ENCODE measurements around the gene NUP160.

DNA sequence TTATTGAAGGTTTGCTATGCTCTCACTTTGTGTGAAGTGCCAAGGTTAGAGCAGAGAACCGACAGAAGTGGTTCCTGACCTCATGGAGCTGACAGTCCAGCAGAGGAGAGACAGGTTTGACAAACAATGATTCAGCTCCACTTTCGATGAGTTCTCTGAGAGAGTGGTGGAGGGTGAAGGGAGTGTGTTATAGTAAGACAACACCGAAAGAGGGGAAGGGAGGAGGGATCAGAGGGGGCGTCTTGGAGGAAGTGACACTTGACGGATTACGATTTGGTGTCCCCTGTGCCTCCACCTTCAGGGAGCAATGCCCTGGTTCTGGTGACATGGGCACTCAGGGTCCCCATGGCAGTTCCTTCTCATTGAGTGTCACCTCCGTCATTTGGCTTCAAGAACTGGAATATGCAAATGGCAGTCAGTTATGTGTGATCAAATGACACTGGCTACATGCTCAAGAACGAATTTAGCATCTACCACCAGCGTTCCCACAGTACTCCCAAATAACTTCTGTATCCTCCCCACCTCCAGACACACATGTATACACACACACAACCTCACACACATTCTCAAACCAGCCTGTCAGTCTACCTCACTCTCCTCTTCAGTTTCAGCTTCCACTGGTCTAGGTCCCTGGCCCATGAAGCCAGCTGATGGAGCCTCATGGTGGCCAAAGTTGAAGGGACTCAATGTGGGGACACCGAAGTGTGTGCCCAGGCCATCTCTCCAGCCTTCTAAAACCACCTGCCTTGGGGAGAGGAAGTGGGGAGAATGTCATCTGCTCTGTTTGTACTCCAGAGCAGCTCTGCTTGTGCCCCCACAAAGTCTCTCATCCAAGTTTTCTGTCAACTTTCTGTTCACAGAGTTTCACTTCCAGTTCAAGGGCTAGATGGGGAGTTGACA, 31.4 kb upstream of the NUP160 start:
- TF ChIP-seq, protein P1, sequence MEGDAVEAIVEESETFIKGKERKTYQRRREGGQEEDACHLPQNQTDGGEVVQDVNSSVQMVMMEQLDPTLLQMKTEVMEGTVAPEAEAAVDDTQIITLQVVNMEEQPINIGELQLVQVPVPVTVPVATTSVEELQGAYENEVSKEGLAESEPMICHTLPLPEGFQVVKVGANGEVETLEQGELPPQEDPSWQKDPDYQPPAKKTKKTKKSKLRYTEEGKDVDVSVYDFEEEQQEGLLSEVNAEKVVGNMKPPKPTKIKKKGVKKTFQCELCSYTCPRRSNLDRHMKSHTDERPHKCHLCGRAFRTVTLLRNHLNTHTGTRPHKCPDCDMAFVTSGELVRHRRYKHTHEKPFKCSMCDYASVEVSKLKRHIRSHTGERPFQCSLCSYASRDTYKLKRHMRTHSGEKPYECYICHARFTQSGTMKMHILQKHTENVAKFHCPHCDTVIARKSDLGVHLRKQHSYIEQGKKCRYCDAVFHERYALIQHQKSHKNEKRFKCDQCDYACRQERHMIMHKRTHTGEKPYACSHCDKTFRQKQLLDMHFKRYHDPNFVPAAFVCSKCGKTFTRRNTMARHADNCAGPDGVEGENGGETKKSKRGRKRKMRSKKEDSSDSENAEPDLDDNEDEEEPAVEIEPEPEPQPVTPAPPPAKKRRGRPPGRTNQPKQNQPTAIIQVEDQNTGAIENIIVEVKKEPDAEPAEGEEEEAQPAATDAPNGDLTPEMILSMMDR (conservative IDR thresholded peaks at IDR 0.05; ENCODE audit: low read depth, low read length): no peak
- TF ChIP-seq EZH2 (IDR thresholded peaks at IDR 0.05; ENCODE audit: borderline replicate concordance, low read depth, low read length, poor library complexity, severe bottlenecking): no peak
